Liver (tissue), 9 donors: ENCODE measurements around the gene POU3F2. TPM values are rescaled to one million over a fixed set of nuclear protein-coding genes. Genes with fewer than 3 reads are reported as not detected.

Experiments
- DNase-seq: peaks from one replicate; pipeline ENCODE4 v3.0.0-alpha.2; 2017; ENCODE audit warnings: low spot score
- H3K27ac ChIP-seq, 2 donors: one replicate each; pipeline ENCODE4 v1.7.0; 2013; ENCODE audit warnings: inconsistent platforms in 2 of 2, low read length in 2 of 2, control low read depth in 1 of 2, low read depth in 1 of 2, mild to moderate bottlenecking in 1 of 2
- H3K27me3 ChIP-seq, 4 donors: one replicate each; pipeline versions ENCODE4 v1.6.1 to v1.7.0; 2013; ENCODE audit warnings: low read length in 3 of 4, inconsistent platforms in 1 of 4, mild to moderate bottlenecking in 1 of 4, moderate library complexity in 1 of 4; ENCODE audit not compliant: control insufficient read depth in 4 of 4, insufficient read depth in 4 of 4
- H3K36me3 ChIP-seq, 4 donors: one replicate each; pipeline versions ENCODE4 v1.6.1 to v1.7.0; 2013; ENCODE audit warnings: low read length in 3 of 4, mild to moderate bottlenecking in 3 of 4, low read depth in 1 of 4, moderate library complexity in 1 of 4; ENCODE audit not compliant: control insufficient read depth in 4 of 4, insufficient read depth in 3 of 4
- H3K4me1 ChIP-seq, 4 donors: one replicate each; pipeline versions ENCODE4 v1.6.1 to v1.7.0; 2013; ENCODE audit warnings: low read length in 3 of 4, mild to moderate bottlenecking in 3 of 4, moderate library complexity in 1 of 4; ENCODE audit not compliant: control insufficient read depth in 4 of 4, insufficient read depth in 4 of 4
- H3K4me3 ChIP-seq, 3 donors: one replicate each; pipeline versions ENCODE4 v1.6.1 to v1.7.0; 2013; ENCODE audit warnings: low read length in 3 of 3, control low read depth in 1 of 3, low read depth in 1 of 3, mild to moderate bottlenecking in 1 of 3
- H3K9ac ChIP-seq, 2 donors: one replicate each; pipeline ENCODE4 v1.7.0; 2013; ENCODE audit warnings: low read length in 2 of 2, mild to moderate bottlenecking in 2 of 2, moderate library complexity in 2 of 2, control low read depth in 1 of 2, low read depth in 1 of 2
- H3K9me3 ChIP-seq, 4 donors: one replicate each; pipeline versions ENCODE4 v1.6.1 to v1.7.0; 2013; ENCODE audit warnings: low read length in 3 of 4; ENCODE audit not compliant: control insufficient read depth in 4 of 4
- ATF3 ChIP-seq: IDR thresholded peaks from 2 replicates; pipeline ENCODE4 v1.6.1; 2016; ENCODE audit warnings: antibody characterized with exemption
- CTCF ChIP-seq: fragments of 150-350 bp; IDR thresholded peaks from 2 replicates; pipeline ENCODE4 v1.5.1; 2017; ENCODE audit warnings: improper control_type of control experiment, low read depth, low read length; ENCODE audit not compliant: missing input control
- EGR1 ChIP-seq, 2 donors: IDR thresholded peaks; 2 replicates each; pipeline ENCODE4 v1.6.1; 2016 to 2018; ENCODE audit warnings: antibody characterized with exemption in 2 of 2, low read depth in 2 of 2
- FOXA2 ChIP-seq: IDR thresholded peaks from 2 replicates; pipeline ENCODE4 v1.6.1; 2016; ENCODE audit warnings: antibody characterized with exemption
- HNF4A ChIP-seq, 2 donors: conservative IDR thresholded peaks; 2 replicates each; pipeline ENCODE4 v1.6.1; 2016; ENCODE audit warnings: antibody characterized with exemption in 2 of 2, mild to moderate bottlenecking in 2 of 2
- JUND ChIP-seq, 2 donors: IDR thresholded peaks; 2 replicates each; pipeline ENCODE4 v1.6.1; 2016; ENCODE audit warnings: antibody characterized with exemption in 2 of 2
- MAX ChIP-seq: IDR thresholded peaks from 2 replicates; pipeline ENCODE4 v1.6.1; 2016; ENCODE audit warnings: antibody characterized with exemption
- NR2F2 ChIP-seq: IDR thresholded peaks from 2 replicates; pipeline ENCODE4 v1.6.1; 2016; ENCODE audit warnings: antibody characterized with exemption
- RAD21 ChIP-seq, 2 donors: IDR thresholded peaks; 2 replicates each; pipeline ENCODE4 v1.6.1; 2016; ENCODE audit warnings: antibody characterized with exemption in 2 of 2, mild to moderate bottlenecking in 2 of 2
- REST ChIP-seq: IDR thresholded peaks from 2 replicates; pipeline ENCODE4 v1.6.1; 2016; ENCODE audit warnings: antibody characterized with exemption, mild to moderate bottlenecking
- RXRA ChIP-seq, 2 donors: IDR thresholded peaks; 2 replicates each; pipeline ENCODE4 v1.6.1; 2017 to 2018; ENCODE audit warnings: antibody characterized with exemption in 2 of 2, mild to moderate bottlenecking in 1 of 2
- SP1 ChIP-seq: IDR thresholded peaks from 2 replicates; pipeline ENCODE4 v1.6.1; 2018; ENCODE audit warnings: antibody characterized with exemption, mild to moderate bottlenecking
- TAF1 ChIP-seq: conservative IDR thresholded peaks from 2 replicates; pipeline ENCODE4 v1.6.1; 2016; ENCODE audit warnings: antibody characterized with exemption, mild to moderate bottlenecking
- YY1 ChIP-seq: IDR thresholded peaks from 2 replicates; pipeline ENCODE4 v1.6.1; 2016; ENCODE audit warnings: antibody characterized with exemption, mild to moderate bottlenecking
- ZBTB33 ChIP-seq: IDR thresholded peaks from 2 replicates; pipeline ENCODE4 v1.6.1; 2016; ENCODE audit warnings: antibody characterized with exemption
- WGBS: extraction: QIAGEN DNeasy Blood & Tissue Kit; methylation state at CpG from one replicate; pipeline ENCODE4 v1.1.7; 2013; 5-methylcytosine and 5-hydroxymethylcytosine counted together
- polyA plus RNA-seq, 2 donors: library from polyadenylated mRNA; stranded (reverse) in 1 of 2; unstranded in 1 of 2; fragments of 200-250 nt in 1 of 2; fragments of >200 nt in 1 of 2; fragmentation: Nextera tagmentation in 1 of 2; extraction: Ambion mirVana in 1 of 2; gene quantifications; one replicate each; pipeline versions ENCODE4 v1.2.1 to v1.2.3, GENCODE V29; 2013 to 2015
- total RNA-seq, 2 donors: library from RNA; depleted of rRNA; stranded (reverse); fragments of >200 nt; gene quantifications; one replicate each; pipeline ENCODE4 v1.2.3, GENCODE V29; 2014
- donor health status: healthy.
- donor health status: healthy.
- donor health status: healthy.
- donor health status: healthy.
- donor health status: healthy.

The POU3F2 gene
- total and polyA plus RNA-seq, 4 donors: not detected

- peaks cover 0 to 1% (median 0%) of the 10 kb centered on the region in 4 donors for H3K9me3 ChIP-seq
- TF ChIP-seq YY1: no peak
- no peak for TF ChIP-seq FOXA2
- TF ChIP-seq JUND (IDR thresholded peaks at IDR 0.05): no peak
- TF ChIP-seq CTCF: no peak
- no peak for TF ChIP-seq RXRA (IDR thresholded peaks at IDR 0.05)
- TF ChIP-seq SP1: no peak
- TF ChIP-seq ATF3: no peak
- TF ChIP-seq EGR1 (IDR thresholded peaks at IDR 0.05; ENCODE audit: low read depth in 2 of 2): no peak
- TF ChIP-seq RAD21 (IDR thresholded peaks at IDR 0.05): no peak
- TF ChIP-seq NR2F2: no peak
- TF ChIP-seq HNF4A (conservative IDR thresholded peaks at IDR 0.05): no peak
- TF ChIP-seq TAF1: no peak
- no peak for TF ChIP-seq REST
- TF ChIP-seq ZBTB33: no peak
- TF ChIP-seq MAX: no peak
- no peak for DNase-seq
- H3K27ac ChIP-seq: no peak overlapping the region
- H3K4me1 ChIP-seq: no peaks in the 10 kb centered on the region
- 74% methylated on average over 6 of the region's 6 CpGs for WGBS
- H3K36me3 ChIP-seq: no peaks in the 10 kb centered on the region
- no peak overlapping the region for H3K9ac ChIP-seq
- H3K27me3 ChIP-seq: peaks cover 0 to 3% (median under 1%) of the 10 kb centered on the region in 4 donors
- no peak overlapping the region for H3K4me3 ChIP-seq
Observed at GRCh38 chr6:98797217-98797994, 37.0 kb upstream of the POU3F2 start.
